K562 (cell line): ENCODE measurements around the gene SLC2A4. TPM values are rescaled to one million over a fixed set of nuclear protein-coding genes. Genes with fewer than 3 reads are reported as not detected.
A peak's percentile ranks its signal among the peaks of the same experiment; 100 is the strongest.

Experiments used
- ATAC-seq: fragments of 200-7000 bp; cut with Tn5 transposase; 3 replicates; pipeline ENCODE4 v1.9.1; 2020; ENCODE audit warnings: moderate library complexity
- BruUV-seq: library from RNA; stranded (reverse); fragments of 400-500 nt; replicated peaks from 2 replicates; lab custom pipeline; 2021; lab: Mats Ljungman, UMichigan
- CTCF ChIA-PET: fragments of 300-600 bp; formaldehyde crosslinking; extraction: SDS; loops from one replicate; lab custom pipeline; 2021; ENCODE audit warnings: low intra/inter-chr PET ratio; lab: Yijun Ruan, JAX
- POLR2A ChIA-PET: fragments of 300-600, 350-650 bp; sonication (Branson Sonifier 250); formaldehyde crosslinking; extraction: SDS; loops from one replicate; lab custom pipeline; 2021; ENCODE audit warnings: antibody characterized with exemption, inconsistent platforms; lab: Yijun Ruan, JAX
- DNase-seq, 4 experiments: peaks; one replicate each; pipeline versions ENCODE4 v3.0.0 to v3.0.0-alpha.2; 2011 to 2018; ENCODE audit warnings: low spot score in 3 of 4, mixed read lengths in 3 of 4; ENCODE audit errors: extremely low read depth in 1 of 4
- FAIRE-seq: peaks from 2 replicates; lab custom pipeline; 2011; peaks lifted over from hg19 to GRCh38; lab: Jason Lieb, UNC
- H2AFZ ChIP-seq: 2 replicates; pipeline ENCODE4 v1.6.0; 2011; ENCODE audit warnings: low read depth, low read length, control low read depth, inconsistent platforms
- H3K27ac ChIP-seq: fragments of 200-600 bp; 3 replicates; pipeline ENCODE4 v1.8.0; 2011; ENCODE audit warnings: low read depth, mild to moderate bottlenecking, control low read depth, inconsistent platforms, low read length, moderate library complexity, mixed read lengths; ENCODE audit errors: extremely low read depth
- H3K27me3 ChIP-seq, 2 experiments: fragments of 300-600 bp in 1 of 2; 2 replicates in 1 of 2; 3 replicates in 1 of 2; pipeline versions ENCODE4 v1.6.0 to v1.8.0; 2011; ENCODE audit warnings: inconsistent platforms in 2 of 2, low read length in 2 of 2, mild to moderate bottlenecking in 1 of 2, mixed read lengths in 1 of 2, moderate library complexity in 1 of 2; ENCODE audit not compliant: control insufficient read depth in 2 of 2, insufficient read depth in 2 of 2
- H3K36me3 ChIP-seq: fragments of 300-600 bp; 3 replicates; pipeline ENCODE4 v1.8.0; 2011; ENCODE audit warnings: mild to moderate bottlenecking, low read length, inconsistent platforms; ENCODE audit not compliant: control insufficient read depth, insufficient read depth
- H3K4me1 ChIP-seq, 2 experiments: fragments of 200-600 bp in 1 of 2; replicated peaks in 1 of 2; 2 replicates in 1 of 2; 3 replicates in 1 of 2; pipeline versions ENCODE4 v1.5.1 to v1.8.0; 2011; ENCODE audit warnings: inconsistent platforms in 2 of 2, low read length in 2 of 2, mild to moderate bottlenecking in 1 of 2, mixed read lengths in 1 of 2, moderate library complexity in 1 of 2; ENCODE audit not compliant: control insufficient read depth in 2 of 2, insufficient read depth in 2 of 2
- H3K4me2 ChIP-seq: 2 replicates; pipeline ENCODE4 v1.6.1; 2011; ENCODE audit warnings: low read length, control low read depth, inconsistent platforms, mixed read lengths; ENCODE audit not compliant: insufficient read depth
- H3K4me3 ChIP-seq: fragments of 200-600 bp; sonication (generic), shearing (Covaris generic); 2 replicates; pipeline ENCODE4 v1.5.1; 2016; ENCODE audit warnings: control low read depth, inconsistent platforms
- H3K79me2 ChIP-seq: fragments of 200-600 bp; 3 replicates; pipeline ENCODE4 v1.8.0; 2011; ENCODE audit warnings: low read length, inconsistent platforms; ENCODE audit not compliant: control insufficient read depth, insufficient read depth
- H3K9ac ChIP-seq, 2 experiments: 2 replicates each; pipeline versions ENCODE4 v1.6.0 to v1.6.1; 2011; ENCODE audit warnings: low read depth in 2 of 2, low read length in 2 of 2, control low read depth in 1 of 2, inconsistent platforms in 1 of 2, mild to moderate bottlenecking in 1 of 2, mixed read lengths in 1 of 2; ENCODE audit not compliant: insufficient read depth in 1 of 2
- H3K9me1 ChIP-seq: one replicate; pipeline ENCODE4 v1.6.0; 2011; ENCODE audit warnings: inconsistent platforms, mild to moderate bottlenecking, low read length, moderate library complexity; ENCODE audit not compliant: control insufficient read depth, insufficient read depth
- H3K9me3 ChIP-seq: replicated peaks from 2 replicates; pipeline ENCODE4 v1.5.1; 2011; ENCODE audit warnings: low read depth, low read length, inconsistent platforms; ENCODE audit not compliant: control insufficient read depth, insufficient read depth
- H4K20me1 ChIP-seq: replicated peaks from 2 replicates; pipeline ENCODE4 v1.6.1; 2011; ENCODE audit warnings: low read length, inconsistent platforms, mixed read lengths; ENCODE audit not compliant: control insufficient read depth, insufficient read depth
- ATF7 ChIP-seq: fragments of 450-650 bp; IDR thresholded peaks from 2 replicates; pipeline ENCODE4 v1.7.1; 2014; ENCODE audit warnings: mild to moderate bottlenecking, moderate library complexity
- BMI1 ChIP-seq: fragments of 150-350 bp; IDR thresholded peaks from 2 replicates; pipeline ENCODE4 v1.6.1; 2014; ENCODE audit warnings: low read length
- CBX1 ChIP-seq: sonication (generic); IDR thresholded peaks from 2 replicates; pipeline ENCODE4 v1.6.1; 2016; ENCODE audit warnings: antibody characterized with exemption, low read depth, mild to moderate bottlenecking
- HNRNPUL1 ChIP-seq: fragments of 200-400 bp; formaldehyde crosslinking; IDR thresholded peaks from 2 replicates; pipeline ENCODE4 v1.6.1; 2017; ENCODE audit warnings: low read length
- HOMEZ ChIP-seq: fragments of 250-450 bp; sonication (Bioruptor Pico); IDR thresholded peaks from 2 replicates; pipeline ENCODE4 v1.4.0; 2020; ENCODE audit warnings: mild to moderate bottlenecking, moderate library complexity
- KAT7 ChIP-seq: sonication (generic); formaldehyde crosslinking; IDR thresholded peaks from 2 replicates; pipeline ENCODE4 v1.8.0; 2022; ENCODE audit warnings: missing genetic modification reagents, mild to moderate bottlenecking, borderline replicate concordance
- MBD2 ChIP-seq: sonication (generic); IDR thresholded peaks from 2 replicates; pipeline ENCODE4 v1.6.1; 2016; ENCODE audit warnings: low read depth, borderline replicate concordance
- NFATC3 ChIP-seq: fragments of 450-650 bp; IDR thresholded peaks from 2 replicates; pipeline ENCODE4 v1.6.1; 2017; ENCODE audit warnings: mild to moderate bottlenecking
- PML ChIP-seq: IDR thresholded peaks from 2 replicates; pipeline ENCODE4 v1.6.1; 2012; ENCODE audit warnings: low read length, inconsistent platforms
- RNF219 ChIP-seq: fragments of 250-450 bp; sonication (Bioruptor Pico); IDR thresholded peaks from 2 replicates; pipeline ENCODE4 v1.5.0; 2022; ENCODE audit warnings: mild to moderate bottlenecking
- RUNX1 ChIP-seq: sonication (generic); IDR thresholded peaks from 2 replicates; pipeline ENCODE4 v1.6.1; 2016; ENCODE audit warnings: antibody characterized with exemption, low read depth
- SIRT6 ChIP-seq: IDR thresholded peaks from one replicate; pipeline ENCODE4 v1.6.1; 2012; ENCODE audit warnings: low read depth, mild to moderate bottlenecking, control low read depth, inconsistent platforms, low read length, moderate library complexity
- U2AF1 ChIP-seq: fragments of 200-400 bp; formaldehyde crosslinking; optimal IDR thresholded peaks from 2 replicates; pipeline ENCODE3; 2017; ENCODE audit warnings: mild to moderate bottlenecking, low read depth, low read length, moderate library complexity
- ZBTB12 ChIP-seq: fragments of 250-450 bp; sonication (Bioruptor Pico); IDR thresholded peaks from 2 replicates; pipeline ENCODE4 v1.4.0; 2020
- ZFP36 ChIP-seq: fragments of 150-350 bp; IDR thresholded peaks from 2 replicates; pipeline ENCODE4 v1.6.1; 2018; ENCODE audit warnings: low read length, low read depth; ENCODE audit not compliant: partially characterized antibody
- ZNF224 ChIP-seq: sonication (generic); formaldehyde crosslinking; IDR thresholded peaks from 2 replicates; pipeline ENCODE4 v1.8.0; 2022; ENCODE audit warnings: mild to moderate bottlenecking, missing genetic modification reagents
- ZNF274 ChIP-seq: IDR thresholded peaks from 2 replicates; pipeline ENCODE4 v1.6.1; 2011; ENCODE audit warnings: low read depth, mild to moderate bottlenecking, low read length, moderate library complexity, borderline replicate concordance
- ZSCAN29 ChIP-seq: fragments of 450-650 bp; IDR thresholded peaks from 2 replicates; pipeline ENCODE4 v1.6.1; 2017
- ZZZ3 ChIP-seq: fragments of 450-650 bp; IDR thresholded peaks from 2 replicates; pipeline ENCODE4 v1.6.1; 2016; ENCODE audit warnings: antibody characterized with exemption, mild to moderate bottlenecking, moderate library complexity
- WGBS: fragments of 100-300 bp; shearing (Covaris generic); methylation state at CpG from one replicate; pipeline ENCODE4 v1.1.6; 2016; ENCODE audit warnings: low coverage, mixed read lengths; ENCODE audit not compliant: insufficient coverage; ENCODE audit errors: missing lambda C conversion rate; 5-methylcytosine and 5-hydroxymethylcytosine counted together
- in situ Hi-C: fragments of 300-500 bp; cut with MboI; formaldehyde crosslinking; loops from 4 replicates; pipeline ENCODE4 v1.15.0; 2018; ENCODE audit warnings: inconsistent platforms, mixed read lengths
- intact Hi-C: fragments of 100-400 bp; cut with micrococcal nuclease; formaldehyde crosslinking; loops from 2 replicates; pipeline ENCODE4 v1.14.2; 2022
- polyA plus RNA-seq, 8 experiments: library from polyadenylated mRNA; depleted of rRNA in 4 of 8; stranded (reverse) in 5 of 8; unstranded in 3 of 8; fragments of >200 nt; fragmentation: Nextera tagmentation in 2 of 8; fragmentation: Illumina TruSeq in 1 of 8; extraction: Ambion mirVana in 2 of 8; extraction: Trizol in 1 of 8; gene quantifications; 2 replicates each; pipeline versions ENCODE4 v1.2.1 to v1.2.3, GENCODE V29; 2011 to 2014; ENCODE audit warnings: inconsistent platforms in 1 of 8, missing spikeins in 1 of 8
- total RNA-seq, 7 experiments: library from RNA; depleted of rRNA in 6 of 7; stranded (reverse); fragments of >200 nt in 6 of 7; fragmentation: Illumina TruSeq in 2 of 7; extraction: Trizol in 2 of 7; gene quantifications; 2 replicates each; pipeline versions ENCODE4 v1.2.1 to v1.2.3, GENCODE V29; 2011 to 2021; ENCODE audit warnings: low replicate concordance in 1 of 7

Gene SLC2A4
- total and polyA plus RNA-seq, 9 of the 15 experiments (the other 6 are each of a cell fraction or from before 2014, with no cell fraction given), result 0.74 to 3.5 (median 1.6) TPM

- Histone ChIP-seq H3K79me2 (peaks cover 29% of the 10 kb centered on the region), H3K4me3 (peak within 1 kb of the TSS; percentile 93), H3K9me1 (peaks cover 8% of the 10 kb centered on the region), H3K4me2 (peak within 1 kb of the TSS; percentile 86), H3K36me3 (peaks cover 71% of the 10 kb centered on the region), H3K9ac (peak within 1 kb of the TSS; percentile 67 to 94), H2AFZ (peak within 1 kb of the TSS; percentile 74; the same call in 1 of the 2 replicates), H4K20me1 (peaks cover 23% of the 10 kb centered on the region), H3K27ac (peak within 1 kb of the TSS; percentile 75), H3K9me3 (no peaks in the 10 kb centered on the region), H3K4me1 (peaks cover 14 to 29% of the 10 kb centered on the region in 2 experiments), H3K27me3 (no peaks in the 10 kb centered on the region)
- FAIRE-seq, result peak; percentile 77
- 0% methylated on average over 33 of the region's 95 CpGs for WGBS
- POLR2A ChIA-PET, result interaction anchor here (0.5 to 2.6 kb wide), 11 partner anchors 14 to 266 kb away, joined by 3 to 21 read pairs (median 4); partner anchors contain the start of genes NEURL4 and SLC2A4
- CTCF ChIA-PET, result interaction anchor here (0.8 kb wide), 1 partner anchor 35 kb away, joined by 3 read pairs; no protein-coding TSS in a partner anchor
- peak; percentile 81 for ATAC-seq
- in situ Hi-C loops, result no loop called here
- intact Hi-C loops, result no loop called here
- no TSS peak for BruUV-seq
- peak; percentile 77 to 89 (median 82) for DNase-seq
- no peak for TF ChIP-seq PML
- no peak for TF ChIP-seq RUNX1
- TF ChIP-seq KAT7 (CRISPR knock-in tag), result peak; percentile 78; the same call in 1 of the 2 replicates
- TF ChIP-seq ZNF274, result no peak
- peak; percentile 59 for TF ChIP-seq ATF7
- no peak for TF ChIP-seq ZFP36
- no peak for TF ChIP-seq NFATC3
- no peak for TF ChIP-seq HNRNPUL1
- TF ChIP-seq CBX1, result no peak
- no peak for TF ChIP-seq HOMEZ (CRISPR knock-in tag)
- no peak for TF ChIP-seq SIRT6
- peak; percentile 86 for TF ChIP-seq ZBTB12
- TF ChIP-seq MBD2, result 0 out of 2 replicates have a peak, but pooled peaks have one; percentile 17
- TF ChIP-seq ZSCAN29, result no peak
- TF ChIP-seq BMI1, result no peak
- TF ChIP-seq U2AF1, result no peak
- no peak for TF ChIP-seq ZZZ3
- no peak for TF ChIP-seq ZNF224 (CRISPR knock-in tag)
- no peak for TF ChIP-seq RNF219 (CRISPR knock-in tag)
Observed at GRCh38 chr17:7314719-7315569, 33.4 kb downstream of the SLC2A4 start, which contains the start of gene GPS2. TSS of gene GPS2 (minus strand) at chr17:7315360. CDS start at chr17:7315052, 308 bp downstream.
